IgD-negative memory B cell (primary cell): ENCODE results near the gene NACA2. TPM values are rescaled to one million over a fixed set of nuclear protein-coding genes. Genes with fewer than 3 reads are reported as not detected.
"Not testable (repeated sequence)": the region's sequence is repeated elsewhere in the genome, so short reads cannot be mapped to it uniquely, and the experiment has no call there.

ENCODE experiments used
- H3K27ac Mint-ChIP-seq, 3 donors: one replicate each; pipeline ENCODE4 v1.8.0; 2020 to 2022; ENCODE audit warnings: mild to moderate bottlenecking in 3 of 3, mixed read lengths in 3 of 3, moderate library complexity in 1 of 3
- H3K27me3 Mint-ChIP-seq: one replicate; pipeline ENCODE4 v1.8.0; 2021; ENCODE audit warnings: mixed read lengths
- H3K36me3 Mint-ChIP-seq: one replicate; pipeline ENCODE4 v1.8.0; 2020; ENCODE audit warnings: mild to moderate bottlenecking, mixed read lengths
- H3K4me1 Mint-ChIP-seq, 3 donors: one replicate each; pipeline ENCODE4 v1.8.0; 2020 to 2022; ENCODE audit warnings: mixed read lengths in 3 of 3, mild to moderate bottlenecking in 1 of 3
- H3K4me3 Mint-ChIP-seq, 4 donors: one replicate each; pipeline ENCODE4 v1.8.0; 2020 to 2022; ENCODE audit warnings: mild to moderate bottlenecking in 4 of 4, mixed read lengths in 4 of 4, moderate library complexity in 3 of 4
- H3K9me3 Mint-ChIP-seq, 3 donors: one replicate each; pipeline ENCODE4 v1.8.0; 2020 to 2021; ENCODE audit warnings: mixed read lengths in 3 of 3, mild to moderate bottlenecking in 1 of 3
- polyA plus RNA-seq: library from polyadenylated mRNA; unstranded; fragments of 300-500 nt; fragmentation: Illumina TruSeq; gene quantifications from one replicate; pipeline ENCODE4 v1.2.3, GENCODE V29; 2021

The NACA2 gene
- polyA plus RNA-seq: not detected

GRCh38 chr17:61591018-61591417 lies at the start of gene NACA2:
Gene NACA2 (minus strand): TSS chr17:61591219. CDS start chr17:61591180, 39 bp downstream.
- Mint-ChIP-seq H3K9me3 (no peaks in the 10 kb centered on the region), H3K27ac (no peak within 1 kb of the TSS), H3K4me1 (peaks cover 0 to 9% (median 0%) of the 10 kb centered on the region in 3 donors), H3K27me3 (no peaks in the 10 kb centered on the region), H3K4me3 (no peak within 1 kb of the TSS), H3K36me3 (no peaks in the 10 kb centered on the region)

GRCh38 chr17:61639818-61640217 lies 48.8 kb upstream of the NACA2 start:
- Mint-ChIP-seq H3K27ac (no peak overlapping the region), H3K27me3 (peaks cover 2% of the 10 kb centered on the region), H3K9me3 (peaks cover 2 to 11% (median 2%) of the 10 kb centered on the region in 3 donors)

GRCh38 chr17:61638087-61638486 lies 47.1 kb upstream of the NACA2 start:
- H3K27ac Mint-ChIP-seq: no peak overlapping the region
- no peak overlapping the region for H3K4me3 Mint-ChIP-seq
- H3K4me1 Mint-ChIP-seq: peaks cover 5 to 11% (median 6%) of the 10 kb centered on the region in 3 donors
- no peaks in the 10 kb centered on the region for H3K36me3 Mint-ChIP-seq
- H3K9me3 Mint-ChIP-seq: peaks cover 2 to 11% (median 2%) of the 10 kb centered on the region in 3 donors
- peaks cover 5% of the 10 kb centered on the region for H3K27me3 Mint-ChIP-seq

More at GRCh38 chr17:61639818-61640217, 48.8 kb upstream of the NACA2 start:
- peaks cover 5 to 11% (median 6%) of the 10 kb centered on the region in 3 donors for H3K4me1 Mint-ChIP-seq
- H3K4me3 Mint-ChIP-seq: no peak overlapping the region
- no peaks in the 10 kb centered on the region for H3K36me3 Mint-ChIP-seq

GRCh38 chr17:61635913-61636432 lies 45.0 kb upstream of the NACA2 start:
- Mint-ChIP-seq H3K4me3 (no peak overlapping the region), H3K36me3 (no peaks in the 10 kb centered on the region), H3K27ac (no peak overlapping the region), H3K9me3 (peaks cover 2 to 11% (median 2%) of the 10 kb centered on the region in 3 donors), H3K4me1 (peaks cover 5 to 11% (median 6%) of the 10 kb centered on the region in 3 donors), H3K27me3 (peaks cover 13% of the 10 kb centered on the region)

GRCh38 chr17:61634942-61635538 lies 44.0 kb upstream of the NACA2 start:
- Mint-ChIP-seq H3K27me3 (peaks cover 15% of the 10 kb centered on the region), H3K9me3 (peaks cover 2 to 11% (median 2%) of the 10 kb centered on the region in 3 donors), H3K4me1 (peaks cover 5 to 11% (median 6%) of the 10 kb centered on the region in 3 donors), H3K4me3 (no peak overlapping the region), H3K36me3 (no peaks in the 10 kb centered on the region), H3K27ac (no peak overlapping the region)

- H3K4me3 Mint-ChIP-seq: no peak overlapping the region
- peaks cover 0 to 11% (median 2%) of the 10 kb centered on the region in 3 donors for H3K9me3 Mint-ChIP-seq
- H3K27ac Mint-ChIP-seq: no peak overlapping the region
- H3K27me3 Mint-ChIP-seq: peaks cover 16% of the 10 kb centered on the region
- peaks cover 5 to 11% (median 6%) of the 10 kb centered on the region in 3 donors for H3K4me1 Mint-ChIP-seq
- H3K36me3 Mint-ChIP-seq: no peaks in the 10 kb centered on the region
Measured at GRCh38 chr17:61634011-61634539, 43.1 kb upstream of the NACA2 start.

GRCh38 chr17:61632826-61633225 lies 41.8 kb upstream of the NACA2 start:
- Mint-ChIP-seq H3K9me3 (peaks cover 0 to 7% (median 2%) of the 10 kb centered on the region in 3 donors), H3K27ac (no peak overlapping the region), H3K4me3 (no peak overlapping the region), H3K27me3 (peaks cover 16% of the 10 kb centered on the region), H3K36me3 (no peaks in the 10 kb centered on the region), H3K4me1 (peaks cover 4 to 8% (median 5%) of the 10 kb centered on the region in 3 donors)

GRCh38 chr17:61631800-61632199 lies 40.8 kb upstream of the NACA2 start:
- H3K27me3 Mint-ChIP-seq: peaks cover 16% of the 10 kb centered on the region
- peak overlapping the region in 1 of 3 donors; percentile 18 for H3K27ac Mint-ChIP-seq

GRCh38 chr17:61628158-61628557 lies 37.1 kb upstream of the NACA2 start:
- H3K27me3 Mint-ChIP-seq: peaks cover 14% of the 10 kb centered on the region
- H3K4me1 Mint-ChIP-seq, H3K27ac Mint-ChIP-seq, H3K36me3 Mint-ChIP-seq, H3K9me3 Mint-ChIP-seq, H3K4me3 Mint-ChIP-seq: not testable (repeated sequence)

More at GRCh38 chr17:61631800-61632199, 40.8 kb upstream of the NACA2 start:
- peaks cover 0 to 7% (median 2%) of the 10 kb centered on the region in 3 donors for H3K9me3 Mint-ChIP-seq
- H3K4me3 Mint-ChIP-seq: no peak overlapping the region
- H3K36me3 Mint-ChIP-seq: no peaks in the 10 kb centered on the region
- peaks cover 4 to 6% (median 5%) of the 10 kb centered on the region in 3 donors for H3K4me1 Mint-ChIP-seq

- Mint-ChIP-seq H3K27ac (no peak overlapping the region), H3K36me3 (peaks cover 3% of the 10 kb centered on the region), H3K4me1 (no peaks in the 10 kb centered on the region), H3K9me3 (no peaks in the 10 kb centered on the region), H3K4me3 (no peak overlapping the region), H3K27me3 (peaks cover 9% of the 10 kb centered on the region)
Measured at GRCh38 chr17:61627658-61628057, 36.6 kb upstream of the NACA2 start.

- Mint-ChIP-seq H3K4me3 (no peak overlapping the region), H3K4me1 (no peaks in the 10 kb centered on the region), H3K36me3 (peaks cover 3% of the 10 kb centered on the region), H3K27ac (no peak overlapping the region), H3K9me3 (no peaks in the 10 kb centered on the region), H3K27me3 (peaks cover 9% of the 10 kb centered on the region)
Measured at GRCh38 chr17:61627125-61627524, 36.1 kb upstream of the NACA2 start.

GRCh38 chr17:61625564-61625963 lies 34.5 kb upstream of the NACA2 start:
- Mint-ChIP-seq H3K27me3 (peaks cover 3% of the 10 kb centered on the region), H3K4me1 (no peaks in the 10 kb centered on the region), H3K9me3 (peaks cover 0 to 7% (median 0%) of the 10 kb centered on the region in 3 donors), H3K4me3 (no peak overlapping the region), H3K27ac (no peak overlapping the region), H3K36me3 (peaks cover 3% of the 10 kb centered on the region)

GRCh38 chr17:61624951-61625350 lies 33.9 kb upstream of the NACA2 start:
- H3K36me3 Mint-ChIP-seq: peaks cover 3% of the 10 kb centered on the region
- no peak overlapping the region for H3K27ac Mint-ChIP-seq
- peaks cover 3% of the 10 kb centered on the region for H3K27me3 Mint-ChIP-seq
- H3K4me1 Mint-ChIP-seq: no peaks in the 10 kb centered on the region
- H3K4me3 Mint-ChIP-seq: no peak overlapping the region
- H3K9me3 Mint-ChIP-seq: peaks cover 0 to 8% (median 2%) of the 10 kb centered on the region in 3 donors

GRCh38 chr17:61621317-61621716 lies 30.3 kb upstream of the NACA2 start:
- Mint-ChIP-seq H3K4me1 (peaks cover 0 to 2% (median 0%) of the 10 kb centered on the region in 3 donors), H3K27me3 (no peaks in the 10 kb centered on the region), H3K9me3 (peaks cover 3 to 13% (median 6%) of the 10 kb centered on the region in 3 donors), H3K36me3 (peaks cover 3% of the 10 kb centered on the region), H3K27ac (no peak overlapping the region), H3K4me3 (no peak overlapping the region)

- peaks cover 6 to 9% (median 7%) of the 10 kb centered on the region in 3 donors for H3K4me1 Mint-ChIP-seq
- peaks cover 3 to 13% (median 6%) of the 10 kb centered on the region in 3 donors for H3K9me3 Mint-ChIP-seq
- H3K36me3 Mint-ChIP-seq: no peaks in the 10 kb centered on the region
- peaks cover 9% of the 10 kb centered on the region for H3K27me3 Mint-ChIP-seq
- H3K27ac Mint-ChIP-seq: no peak overlapping the region
- H3K4me3 Mint-ChIP-seq: no peak overlapping the region
Measured at GRCh38 chr17:61619953-61620352, 28.9 kb upstream of the NACA2 start.
